Kidney glomerular epithelial cell (primary cell): ENCODE measurements around the gene ABLIM3.
"Not testable (repeated sequence)": the region's sequence is repeated elsewhere in the genome, so short reads cannot be mapped to it uniquely, and the experiment has no call there.

ENCODE experiments used
- DNase-seq: peaks from one replicate; lab custom pipeline; 2025; lab: John Stamatoyannopoulos, UW

Gene ABLIM3

DNA sequence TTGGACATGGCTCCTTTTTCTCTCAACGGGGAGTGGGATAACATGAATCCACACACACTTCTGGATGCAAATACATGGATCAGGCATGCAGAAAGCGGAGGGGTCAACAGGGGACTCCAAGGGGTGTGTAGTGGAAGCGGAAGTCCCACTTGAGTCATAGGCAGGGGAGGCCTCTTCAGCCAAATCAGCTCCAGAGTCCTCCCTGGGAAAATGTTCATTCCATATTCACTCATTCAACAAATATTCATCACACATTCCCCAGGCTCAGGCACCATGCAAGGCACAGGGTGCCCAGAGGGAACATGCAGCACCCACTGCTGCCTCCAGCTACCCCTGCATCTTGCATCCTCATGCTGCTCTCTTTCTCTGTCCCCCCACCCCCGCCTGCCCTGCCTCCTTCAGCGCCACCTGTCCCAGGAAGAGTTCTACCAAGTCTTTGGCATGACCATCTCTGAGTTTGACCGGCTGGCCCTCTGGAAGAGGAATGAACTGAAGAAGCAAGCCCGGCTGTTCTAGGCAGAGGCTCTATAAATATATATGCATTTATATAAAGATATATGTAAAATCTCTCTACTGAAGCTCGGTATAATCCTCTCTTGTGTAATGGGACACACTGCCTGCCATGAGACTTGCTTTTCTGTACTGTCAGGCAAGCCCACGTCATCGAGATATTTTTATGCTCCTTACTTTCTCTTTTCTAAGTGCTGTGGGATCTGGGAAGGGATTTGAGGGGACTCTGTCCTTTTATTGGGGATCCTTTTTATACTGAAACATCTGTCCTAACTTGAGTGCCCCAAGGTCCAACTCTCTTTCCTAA is 116.8 kb downstream of the ABLIM3 start:
- DNase-seq = peak; percentile 92

- DNase-seq = no peak
These were observed 119.5 kb downstream of the ABLIM3 start for GRCh38 chr5:149260761-149261160.

- no peak for DNase-seq
These were observed 120.0 kb downstream of the ABLIM3 start for GRCh38 chr5:149261246-149261645.

- DNase-seq = no peak
These were observed 121.0 kb downstream of the ABLIM3 start for GRCh38 chr5:149262315-149262714.

- peak; percentile 21 for DNase-seq
These were observed 123.3 kb downstream of the ABLIM3 start for GRCh38 chr5:149264439-149265067.

GRCh38 chr5:149265068-149265465 is 123.8 kb downstream of the ABLIM3 start:
- DNase-seq = no peak

DNA sequence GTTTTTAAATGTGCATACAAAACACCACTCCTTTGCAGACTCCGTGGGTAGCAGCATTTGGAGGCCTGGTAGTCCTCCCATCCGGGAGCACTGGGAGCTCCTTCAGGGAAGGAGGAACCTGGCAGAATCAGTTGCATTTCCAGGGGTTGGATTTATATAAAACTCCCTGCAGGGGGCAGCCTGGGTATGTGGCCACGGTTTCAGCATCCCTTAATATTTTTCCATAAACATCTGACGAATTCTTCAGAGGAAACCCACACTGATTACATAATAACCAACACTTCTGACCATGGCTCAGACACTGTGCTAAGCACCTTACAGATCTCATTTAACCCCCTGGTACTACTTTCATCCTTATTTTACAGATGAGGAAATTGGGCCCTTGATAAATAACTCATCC is 124.3 kb downstream of the ABLIM3 start:
- no peak for DNase-seq

- no peak for DNase-seq
These were observed 126.1 kb downstream of the ABLIM3 start for GRCh38 chr5:149267241-149267973.

- peak; percentile 70 for DNase-seq
These were observed 127.8 kb downstream of the ABLIM3 start for GRCh38 chr5:149268928-149269557.

DNA sequence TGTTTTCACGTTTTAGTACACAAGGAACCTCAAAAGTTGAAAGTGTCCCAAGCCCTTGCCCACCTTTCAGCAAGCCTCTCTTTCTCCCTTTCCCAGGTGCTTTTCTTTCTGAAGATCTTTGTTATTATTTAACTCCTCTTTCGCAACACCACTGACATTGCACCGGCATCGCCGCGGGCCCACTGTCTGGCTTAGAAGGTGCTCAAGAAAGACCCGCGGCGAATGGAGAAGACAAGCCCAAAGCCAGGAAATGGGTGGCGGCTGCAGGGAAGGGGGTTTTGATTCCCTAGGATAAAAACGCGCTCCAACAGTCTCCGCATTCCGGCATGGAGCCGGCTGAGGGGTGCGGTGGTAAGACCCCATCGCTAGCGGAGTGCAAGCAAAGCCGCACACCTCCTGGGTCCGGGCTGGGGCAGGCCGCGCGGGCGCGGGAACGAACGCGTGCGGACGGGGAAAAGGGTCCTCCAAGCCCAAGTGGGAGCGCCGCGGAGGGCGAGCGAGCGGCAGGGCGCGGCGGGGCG is 130.0 kb downstream of the ABLIM3 start:
- no peak for DNase-seq

GRCh38 chr5:149271716-149272563 is 130.6 kb downstream of the ABLIM3 start, which contains the start of gene AFAP1L1:
Gene AFAP1L1 (plus strand): TSS chr5:149271859. CDS start chr5:149271969, 110 bp downstream.
- peak; percentile 39 for DNase-seq

GRCh38 chr5:149272781-149273180 is 131.5 kb downstream of the ABLIM3 start:
- DNase-seq = not testable (repeated sequence)

- DNase-seq = no peak
These were observed 131.9 kb downstream of the ABLIM3 start for GRCh38 chr5:149273237-149273636.

- DNase-seq = no peak
These were observed 132.7 kb downstream of the ABLIM3 start for GRCh38 chr5:149273950-149274349.

DNA sequence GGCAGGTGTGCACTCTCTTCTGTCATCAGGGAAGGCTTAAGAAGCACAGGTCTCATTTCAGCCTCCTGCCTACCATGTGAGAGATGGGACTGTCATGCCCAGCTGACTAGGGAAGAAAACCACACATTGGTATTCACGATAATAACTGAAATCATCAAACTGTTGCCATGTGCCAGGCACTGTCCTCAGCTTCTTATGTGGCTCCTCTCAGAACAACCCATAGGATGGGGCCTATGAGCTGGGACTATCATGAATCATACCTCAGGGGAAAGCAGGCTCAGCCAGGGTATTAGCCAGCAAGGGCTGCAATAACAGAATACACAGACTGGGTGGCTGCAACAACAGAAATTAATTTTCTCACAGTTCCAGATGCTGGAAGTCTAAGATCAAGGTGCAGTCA is 133.6 kb downstream of the ABLIM3 start:
- DNase-seq = no peak

GRCh38 chr5:149277801-149278200 is 136.5 kb downstream of the ABLIM3 start:
- no peak for DNase-seq

GRCh38 chr5:149278451-149279210 is 137.3 kb downstream of the ABLIM3 start:
- DNase-seq = no peak

GRCh38 chr5:149279661-149280060 is 138.4 kb downstream of the ABLIM3 start:
- DNase-seq = no peak

GRCh38 chr5:149280124-149280523 is 138.8 kb downstream of the ABLIM3 start:
- no peak for DNase-seq

DNA sequence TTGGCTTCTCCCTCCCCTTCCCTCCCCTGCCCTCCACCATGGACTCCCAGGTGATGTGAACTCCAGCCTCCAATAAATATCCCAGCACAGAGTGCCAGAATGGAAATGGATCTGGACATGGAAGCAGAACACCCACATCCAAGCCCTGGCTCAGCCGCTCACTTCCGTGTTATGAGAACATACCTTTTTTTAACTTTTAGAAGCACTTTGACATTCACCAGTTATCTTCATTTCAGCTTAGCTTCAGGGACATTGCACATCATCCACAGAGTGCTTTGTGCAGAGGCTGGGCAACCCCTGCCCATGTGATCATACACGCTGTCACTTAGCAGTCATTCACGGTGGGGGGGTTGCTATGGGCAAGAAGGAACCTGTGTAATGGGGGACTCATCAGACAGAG is 139.5 kb downstream of the ABLIM3 start:
- no peak for DNase-seq
